ENCODE measurements around the gene PFKM. TPM values are rescaled to one million over a fixed set of nuclear protein-coding genes. Genes with fewer than 3 reads are reported as not detected.
"Not testable (repeated sequence)": the region's sequence is repeated elsewhere in the genome, so short reads cannot be mapped to it uniquely, and the experiment has no call there.

The PFKM gene
- total and polyA plus RNA-seq, 2 of the 4 experiments (the other 2 are of a cell fraction): 56.7 to 82.6 TPM

- Histone ChIP-seq H3K9me3 (ENCODE audit: control insufficient read depth, insufficient read depth, low read length) (no peaks in the 10 kb centered on the region), H2BK20ac (ENCODE audit: low read depth, low read length) (no peak overlapping the region), H4K8ac (ENCODE audit: low read depth in 2 of 2, low read length in 2 of 2) (no peak overlapping the region), H4K20me1 (ENCODE audit: insufficient read depth, low read length) (peaks cover 5% of the 10 kb centered on the region; the same call in 1 of the 2 replicates), H3K56ac (ENCODE audit: extremely low read depth, insufficient read depth, low read length) (no peak overlapping the region), H4K5ac (ENCODE audit: low read depth, low read length) (no peak overlapping the region), H3K14ac (replicated peaks; ENCODE audit: low read depth, low read length) (no peak overlapping the region), H2AK9ac (replicated peaks; ENCODE audit: low read depth, low read length, poor library complexity) (no peak overlapping the region), H2AFZ (replicated peaks; ENCODE audit: low read length, poor library complexity) (no peak overlapping the region), H3K18ac (ENCODE audit: low read depth, low read length) (no peak overlapping the region), H2BK15ac (ENCODE audit: low read depth, low read length) (no peak overlapping the region), H2AK5ac (ENCODE audit: low read depth, low read length) (no peak overlapping the region), H3K4me2 (ENCODE audit: low read depth, low read length) (no peak overlapping the region), H3K23ac (ENCODE audit: low read depth, low read length) (no peak overlapping the region), H3K79me1 (ENCODE audit: low read depth in 1 of 2, low read length in 2 of 2) (peaks cover 28 to 47% of the 10 kb centered on the region in 2 experiments), H4K91ac (ENCODE audit: insufficient read depth, low read depth, low read length) (no peak overlapping the region), H3K9me1 (ENCODE audit: insufficient read depth, low read length) (peaks cover 14% of the 10 kb centered on the region), H3K4ac (ENCODE audit: low read depth, low read length) (no peak overlapping the region), H3K36me3 (ENCODE audit: control insufficient read depth, insufficient read depth, low read length) (peaks cover 5% of the 10 kb centered on the region; the same call in 1 of the 2 replicates), H2BK120ac (ENCODE audit: low read depth, low read length) (no peak overlapping the region), H3K4me3 (ENCODE audit: insufficient read depth, low read depth, low read length) (no peak overlapping the region), H3K27ac (ENCODE audit: insufficient read depth, low read length) (no peak overlapping the region), H2BK5ac (ENCODE audit: low read depth, low read length, poor library complexity, severe bottlenecking) (no peak overlapping the region), H3K9ac (ENCODE audit: low read depth, low read length) (no peak overlapping the region), H3K4me1 (ENCODE audit: control insufficient read depth, insufficient read depth, low read length) (no peaks in the 10 kb centered on the region), H3K27me3 (ENCODE audit: control insufficient read depth, insufficient read depth, low read length) (no peaks in the 10 kb centered on the region)
- ChIA-PET POLR2A (ENCODE audit: unreplicated experiment) (no interaction called here), CTCF (no interaction called here)
- dilution Hi-C loops (cut with HindIII; ENCODE audit: low sequenced_read_pairs, unreplicated experiment): no loop called here
- BruUV-seq (replicated peaks): no TSS peak
- intact Hi-C loops (cut with micrococcal nuclease): no loop called here
- DNase-seq (no peak), ATAC-seq (ENCODE audit: low read depth) (no peak)
- WGBS, 2 experiments (ENCODE audit: extremely low coverage in 2 of 2, insufficient read length in 1 of 2): no CpG with 5 or more reads among the region's 4 CpGs
- in situ Hi-C loops (cut with MboI; ENCODE audit: low sequenced_read_pairs): no loop called here
- TF ChIP-seq MXI1 (IDR thresholded peaks at IDR 0.05; ENCODE audit: borderline replicate concordance, low read depth, low read length) (no peak), POLR2A (IDR thresholded peaks at IDR 0.05; ENCODE audit: low read depth, low read length) (no peak), RCOR1 (IDR thresholded peaks at IDR 0.05; ENCODE audit: insufficient replicate concordance, low read length) (no peak), ELK1 (IDR thresholded peaks at IDR 0.05; ENCODE audit: borderline replicate concordance, low read depth, low read length) (no peak)
These were observed 4.0 kb downstream of the PFKM start for GRCh38 chr12:48123169-48123568.

- DNase-seq; H4K91ac ChIP-seq (ENCODE audit: insufficient read depth, low read depth, low read length); H3K9me1 ChIP-seq (ENCODE audit: insufficient read depth, low read length); H3K27me3 ChIP-seq (ENCODE audit: control insufficient read depth, insufficient read depth, low read length); in situ Hi-C loops (cut with MboI; ENCODE audit: low sequenced_read_pairs); intact Hi-C loops (cut with micrococcal nuclease); H2AFZ ChIP-seq (replicated peaks; ENCODE audit: low read length, poor library complexity); H2BK15ac ChIP-seq (ENCODE audit: low read depth, low read length); H2AK9ac ChIP-seq (replicated peaks; ENCODE audit: low read depth, low read length, poor library complexity); H3K4me1 ChIP-seq (ENCODE audit: control insufficient read depth, insufficient read depth, low read length); BruUV-seq (replicated peaks); H2BK20ac ChIP-seq (ENCODE audit: low read depth, low read length); H3K18ac ChIP-seq (ENCODE audit: low read depth, low read length); H3K9me3 ChIP-seq (ENCODE audit: control insufficient read depth, insufficient read depth, low read length); H3K14ac ChIP-seq (replicated peaks; ENCODE audit: low read depth, low read length); H2AK5ac ChIP-seq (ENCODE audit: low read depth, low read length); H2BK120ac ChIP-seq (ENCODE audit: low read depth, low read length); H4K5ac ChIP-seq (ENCODE audit: low read depth, low read length); H3K9ac ChIP-seq (ENCODE audit: low read depth, low read length); H2BK5ac ChIP-seq (ENCODE audit: low read depth, low read length, poor library complexity, severe bottlenecking); H3K4me2 ChIP-seq (ENCODE audit: low read depth, low read length); H3K23ac ChIP-seq (ENCODE audit: low read depth, low read length); H3K27ac ChIP-seq (ENCODE audit: insufficient read depth, low read length); H4K8ac ChIP-seq (ENCODE audit: low read depth in 2 of 2, low read length in 2 of 2); CTCF ChIA-PET; dilution Hi-C loops (cut with HindIII; ENCODE audit: low sequenced_read_pairs, unreplicated experiment); H3K56ac ChIP-seq (ENCODE audit: extremely low read depth, insufficient read depth, low read length); H3K4ac ChIP-seq (ENCODE audit: low read depth, low read length); ATAC-seq (ENCODE audit: low read depth); H3K4me3 ChIP-seq (ENCODE audit: insufficient read depth, low read depth, low read length); H4K20me1 ChIP-seq (ENCODE audit: insufficient read depth, low read length): not testable (repeated sequence)
- peaks cover 21 to 43% of the 10 kb centered on the region in 2 experiments for H3K79me1 ChIP-seq (ENCODE audit: low read depth in 1 of 2, low read length in 2 of 2)
- peaks cover 10% of the 10 kb centered on the region for H3K36me3 ChIP-seq (ENCODE audit: control insufficient read depth, insufficient read depth, low read length)
- WGBS, 2 experiments (ENCODE audit: extremely low coverage in 2 of 2, insufficient read length in 1 of 2): no CpG with 5 or more reads among the region's 5 CpGs
- POLR2A ChIA-PET (ENCODE audit: unreplicated experiment): interaction anchor here (0.5 kb wide), 1 partner anchor 679 kb away, joined by 3 read pairs; no protein-coding TSS in a partner anchor
These were observed 6.4 kb downstream of the PFKM start for GRCh38 chr12:48125542-48125941.
